GM18507 (cell line): ENCODE results near the gene CUBN.

Experiments
- DNase-seq: peaks from one replicate; pipeline ENCODE4 v3.0.0; 2011; ENCODE audit warnings: low read depth; ENCODE audit not compliant: insufficient read length; ENCODE audit errors: extremely low spot score
- FAIRE-seq: peaks from 2 replicates; lab custom pipeline; 2011; peaks lifted over from hg19 to GRCh38; lab: Jason Lieb, UNC

CUBN gene

DNA sequence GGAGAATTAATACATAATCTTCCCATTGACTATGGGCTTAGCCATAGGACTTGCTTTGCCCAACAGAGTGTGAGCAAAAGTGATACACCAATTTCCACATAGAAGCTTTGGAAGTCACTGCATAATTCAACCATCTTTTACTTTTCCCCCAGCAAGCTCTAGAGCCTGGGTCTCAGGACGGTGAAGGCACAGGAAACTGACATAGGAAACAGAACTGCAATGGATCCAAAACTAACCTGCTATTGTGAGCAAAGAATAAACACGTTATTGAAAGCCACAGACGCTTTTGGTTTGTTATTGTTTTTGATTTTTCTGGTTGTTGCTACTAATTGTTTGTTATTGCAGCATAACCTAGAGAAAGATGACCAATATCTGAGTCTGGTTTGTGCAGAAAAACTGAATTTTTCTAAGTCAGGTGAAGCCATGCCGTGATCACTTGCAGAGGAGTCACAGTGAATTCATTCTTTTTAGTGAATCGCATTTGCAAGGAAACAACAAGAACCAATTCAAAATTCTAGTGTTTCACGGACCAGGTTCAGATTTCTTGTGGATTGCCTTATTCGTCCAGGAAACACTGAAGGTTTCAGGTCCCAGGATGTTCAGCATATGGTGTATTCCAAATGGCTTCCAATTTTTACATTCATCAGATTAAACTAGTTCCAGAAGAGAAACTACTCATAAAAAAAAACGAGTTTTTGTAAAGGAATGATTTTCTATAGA is 52.8 kb downstream of the CUBN start:
- FAIRE-seq = no peak

DNA sequence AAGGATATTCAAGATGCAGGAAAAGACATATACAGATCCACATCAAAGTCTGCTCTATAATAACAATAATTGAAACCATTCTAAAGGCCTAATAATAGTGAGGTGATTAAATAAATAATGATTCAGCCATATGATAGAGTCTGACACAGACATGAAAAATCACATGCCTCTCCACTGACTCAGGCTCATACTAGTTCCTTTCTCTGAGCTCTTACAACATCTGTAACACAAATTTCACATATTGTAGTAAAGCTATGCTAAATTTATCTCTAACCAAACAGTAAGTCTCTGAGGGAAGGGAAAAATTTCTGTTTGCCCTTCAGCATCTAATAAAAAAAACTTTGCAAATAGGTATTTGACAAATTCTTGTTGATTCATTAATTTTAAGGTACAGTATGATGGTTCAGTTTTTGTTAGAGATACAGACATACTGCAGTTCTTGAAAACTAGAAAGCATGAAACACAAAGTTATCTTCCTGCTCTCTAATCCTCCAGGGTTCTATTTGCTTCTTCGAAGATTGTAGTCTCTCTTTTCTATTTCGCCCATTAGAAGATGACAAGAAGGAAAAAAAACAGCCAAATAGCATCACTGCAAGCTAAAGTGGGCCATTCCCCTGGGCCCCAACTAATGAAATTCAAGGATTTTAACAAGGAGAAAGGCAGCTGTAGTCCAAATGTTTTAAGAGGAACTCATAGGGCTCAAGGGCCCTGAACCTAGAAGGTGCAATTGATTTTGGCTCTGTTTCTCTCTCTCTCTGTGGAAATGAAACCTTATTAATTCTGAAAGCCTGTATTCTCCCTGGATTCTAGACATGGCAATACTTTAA is 53.9 kb downstream of the CUBN start:
- FAIRE-seq (no peak), DNase-seq (no peak)

More for the DNA sequence above, 52.8 kb downstream of the CUBN start:
- no peak for DNase-seq

DNA sequence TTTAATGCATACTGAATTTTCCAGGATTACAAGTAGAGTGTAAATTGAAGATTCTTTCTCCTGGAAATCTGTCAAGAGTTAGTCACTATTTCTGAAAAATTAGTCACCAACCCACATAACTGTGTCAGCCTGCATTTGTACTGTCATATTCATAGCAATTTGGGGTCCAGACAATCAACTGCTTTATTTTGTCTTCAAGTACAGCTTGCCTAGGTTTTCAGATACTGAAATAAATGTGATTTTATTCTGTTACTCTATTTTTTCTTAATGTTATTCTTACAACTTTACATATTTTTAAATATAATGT is 55.1 kb downstream of the CUBN start:
- DNase-seq = no peak
- FAIRE-seq = no peak

- DNase-seq = no peak
- FAIRE-seq = no peak
These were observed 55.7 kb downstream of the CUBN start for GRCh38 chr10:17073725-17074540.

DNA sequence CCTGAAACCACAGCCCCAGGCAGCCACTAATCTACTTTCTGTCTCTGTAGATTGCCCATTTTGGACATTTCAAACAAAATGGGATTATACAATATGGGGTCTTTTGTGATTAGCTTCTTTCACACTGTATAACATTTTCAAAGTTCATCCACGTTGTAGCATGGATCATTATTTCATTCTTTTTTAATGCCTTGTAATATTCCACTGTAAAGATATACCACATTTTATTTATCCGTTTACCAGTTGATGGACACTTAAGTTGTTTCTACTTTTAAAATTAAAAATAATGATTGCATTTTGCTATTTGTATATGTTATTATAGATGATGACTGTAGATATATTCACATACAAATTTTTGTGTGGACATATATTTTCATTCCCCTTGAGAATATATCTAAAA is 60.7 kb downstream of the CUBN start:
- DNase-seq (no peak), FAIRE-seq (no peak)

GRCh38 chr10:17067376-17068264 is 62.0 kb downstream of the CUBN start:
- FAIRE-seq (no peak), DNase-seq (no peak)

DNA sequence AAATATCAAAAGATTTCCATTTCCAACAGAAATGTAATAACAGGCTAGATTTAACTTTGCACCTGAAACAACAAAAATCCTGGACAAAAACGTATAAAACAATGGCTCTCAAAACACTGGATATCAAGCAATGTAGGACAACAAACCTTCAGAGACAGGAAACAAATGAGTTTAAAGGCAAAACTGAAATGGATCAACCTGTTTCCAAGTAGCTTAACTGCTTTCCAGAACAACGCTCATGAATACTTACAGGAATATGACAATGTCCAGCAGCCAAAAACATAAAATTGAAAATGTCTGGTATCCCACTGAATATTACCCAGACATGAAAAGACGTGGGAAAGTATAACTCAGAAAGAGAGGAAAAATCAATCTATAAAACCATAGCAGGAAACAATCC is 62.8 kb downstream of the CUBN start:
- DNase-seq = no peak
- FAIRE-seq = no peak

- FAIRE-seq (no peak), DNase-seq (no peak)
These were observed 63.6 kb downstream of the CUBN start for GRCh38 chr10:17066000-17066399.

GRCh38 chr10:17065273-17065672 is 64.3 kb downstream of the CUBN start:
- no peak for DNase-seq
- FAIRE-seq = no peak

DNA sequence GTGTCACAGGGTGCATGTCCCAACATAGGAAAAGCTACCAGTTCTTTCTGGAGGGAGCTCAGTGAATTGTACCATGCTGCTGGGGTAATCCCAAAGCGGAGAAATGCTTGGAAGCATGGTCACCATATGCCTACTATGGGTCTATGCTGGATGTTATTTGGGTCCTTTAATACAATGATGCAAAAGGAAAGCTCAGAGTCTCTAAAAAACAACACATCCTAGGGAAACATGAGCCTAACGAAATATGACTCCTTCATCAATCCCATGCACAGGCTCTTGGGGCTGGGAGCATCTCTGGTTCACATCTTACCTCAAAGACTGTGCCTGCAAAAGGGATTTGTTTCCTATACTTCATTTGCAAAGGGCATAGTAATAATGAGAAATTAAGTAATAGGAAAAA is 65.2 kb downstream of the CUBN start:
- FAIRE-seq (no peak), DNase-seq (no peak)

DNA sequence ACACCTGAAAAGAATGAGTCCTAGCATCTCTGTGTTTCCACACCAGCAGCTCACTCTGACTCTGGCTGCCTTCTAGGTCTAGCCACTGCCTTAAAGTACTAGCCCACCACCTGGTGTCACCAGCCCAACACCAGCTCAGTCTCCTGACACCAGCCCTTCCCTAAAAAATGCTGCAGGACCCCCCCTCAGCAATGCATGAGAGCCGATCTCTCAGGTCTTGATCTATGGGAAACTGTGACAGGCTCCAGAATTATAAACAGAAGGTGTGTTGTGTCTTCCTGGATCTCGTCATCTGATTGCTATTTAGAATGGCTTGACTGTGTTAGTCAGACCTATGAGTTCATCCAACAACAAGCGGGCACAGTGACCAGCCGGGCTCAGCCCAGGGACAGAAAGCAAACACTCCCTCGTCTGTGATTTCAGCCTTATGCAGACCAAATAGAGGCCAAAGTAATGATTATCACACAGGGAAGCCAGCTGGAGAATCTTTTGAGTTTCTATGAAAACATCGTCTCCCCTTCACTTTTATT is 66.6 kb downstream of the CUBN start:
- no peak for DNase-seq
- FAIRE-seq = no peak

- DNase-seq (no peak), FAIRE-seq (no peak)
These were observed 67.1 kb downstream of the CUBN start for GRCh38 chr10:17062493-17062892.

DNA sequence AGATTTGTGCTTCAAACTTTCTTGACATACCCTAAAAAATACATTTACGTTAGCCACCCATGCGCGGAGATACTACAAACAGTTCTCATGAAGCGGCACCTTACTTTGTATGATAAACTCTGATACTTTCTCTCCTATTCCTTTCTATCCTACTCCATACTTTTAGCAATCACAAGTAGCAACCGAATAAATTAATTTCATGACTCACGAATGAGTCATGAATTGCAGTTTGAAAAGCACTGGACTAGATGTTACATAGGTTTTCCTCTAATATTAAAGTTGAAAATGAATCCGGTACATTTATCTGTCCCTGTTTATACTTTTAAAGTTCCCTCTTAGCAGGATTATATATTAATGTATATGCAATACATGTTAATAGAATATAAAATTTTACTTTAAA is 67.6 kb downstream of the CUBN start:
- no peak for FAIRE-seq
- no peak for DNase-seq

DNA sequence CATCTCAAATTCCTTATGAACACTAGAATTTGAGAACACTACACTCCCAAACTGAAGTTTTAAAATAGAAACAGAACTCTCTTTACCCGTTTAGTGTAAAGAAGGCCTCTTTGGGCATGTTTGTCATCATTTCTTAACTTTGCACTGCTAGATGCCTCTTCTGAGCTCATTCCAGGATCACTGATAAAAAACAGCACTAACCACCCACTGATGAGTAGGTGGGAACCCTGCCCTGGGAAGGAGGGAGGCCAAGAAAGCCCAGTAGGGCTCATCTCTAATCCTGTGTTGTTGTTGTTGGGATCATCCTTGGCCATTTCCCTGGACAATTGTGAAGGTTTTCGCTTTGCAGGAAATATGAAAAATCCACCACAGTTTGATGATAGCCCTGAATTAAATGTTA is 68.2 kb downstream of the CUBN start:
- DNase-seq (no peak), FAIRE-seq (no peak)

- DNase-seq (no peak), FAIRE-seq (no peak)
These were observed 69.3 kb downstream of the CUBN start for GRCh38 chr10:17060289-17060688.

DNA sequence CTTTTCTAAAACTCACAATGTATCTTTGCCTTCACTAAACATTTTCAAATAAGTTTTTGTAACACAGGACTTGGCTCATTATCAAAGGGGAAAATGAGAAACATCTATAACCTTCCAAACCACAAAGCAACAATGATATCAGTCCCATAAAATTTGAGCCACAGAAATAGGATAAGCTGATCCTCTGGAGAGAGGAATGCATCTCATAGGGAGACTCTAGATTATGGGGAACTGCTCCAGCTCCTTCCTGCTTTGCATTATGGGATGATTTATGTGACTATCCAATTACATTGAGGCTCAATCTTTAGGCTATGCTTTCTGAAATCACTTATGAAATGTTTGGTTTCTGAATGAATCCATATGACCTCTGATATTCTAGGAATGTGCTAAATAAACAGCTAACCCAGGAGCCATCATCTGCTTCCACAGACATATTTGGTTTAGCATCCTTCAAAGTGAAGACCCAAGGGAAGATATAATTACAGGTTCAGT is 70.4 kb downstream of the CUBN start:
- DNase-seq (no peak), FAIRE-seq (no peak)

DNA sequence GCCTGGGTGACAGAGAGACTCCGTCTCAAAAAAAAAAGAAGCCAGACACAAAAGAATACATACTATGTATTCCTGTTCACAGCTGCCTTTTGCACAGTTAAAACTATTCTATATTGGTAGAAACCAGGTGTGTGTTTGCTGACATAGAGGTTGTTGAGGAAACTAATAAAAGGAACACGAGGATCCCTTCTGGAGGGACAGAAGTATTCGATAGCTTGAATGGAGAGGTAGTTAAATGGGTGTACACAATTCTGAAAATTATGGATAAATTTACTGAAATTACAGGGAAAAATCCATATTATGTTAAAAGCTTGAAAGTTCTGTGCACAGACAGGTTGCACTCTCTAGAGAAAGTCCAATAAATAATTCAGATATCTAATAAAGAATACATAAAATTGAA is 71.5 kb downstream of the CUBN start:
- no peak for DNase-seq
- no peak for FAIRE-seq

DNA sequence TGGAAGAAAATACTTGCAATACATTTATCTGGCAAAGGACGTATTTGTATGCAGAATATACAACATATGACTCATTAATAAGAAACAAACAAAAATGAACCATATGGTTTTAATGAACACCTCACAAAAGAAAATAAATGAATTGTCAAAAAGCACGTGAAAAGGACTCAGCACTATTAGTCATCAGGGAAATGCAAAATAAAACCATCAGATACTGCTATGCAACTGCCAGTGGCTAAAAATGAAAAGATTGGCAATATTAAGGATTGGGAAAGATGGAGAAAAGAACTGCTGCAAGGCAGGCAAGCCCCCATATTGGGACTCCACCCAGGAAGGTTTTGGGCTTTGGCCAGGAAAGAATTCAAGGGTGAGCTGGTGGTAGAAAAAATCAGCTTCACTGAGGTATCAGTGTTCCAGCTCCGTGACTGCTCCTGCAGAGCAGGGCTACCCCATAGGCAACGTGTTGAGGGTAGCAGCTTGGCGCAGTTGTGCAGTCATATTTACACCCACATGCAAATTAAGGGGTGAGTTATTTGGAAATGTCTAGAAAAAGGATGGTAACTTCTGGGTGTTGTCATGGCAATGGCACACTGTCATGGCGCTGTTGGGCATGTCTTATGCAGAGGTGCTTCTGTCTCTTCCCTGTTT is 72.7 kb downstream of the CUBN start:
- no peak for DNase-seq
- no peak for FAIRE-seq

GRCh38 chr10:17053513-17053912 is 76.1 kb downstream of the CUBN start:
- DNase-seq = no peak
- no peak for FAIRE-seq
